ENCODE results near the gene UAP1L1. TPM values are rescaled to one million over a fixed set of nuclear protein-coding genes. Genes with fewer than 3 reads are reported as not detected.

UAP1L1 gene
- total and polyA plus RNA-seq, 9 of the 15 experiments (the other 6 are each of a cell fraction or from before 2014, with no cell fraction given) = 0.20 to 8.6 (median 3.7) TPM

DNA sequence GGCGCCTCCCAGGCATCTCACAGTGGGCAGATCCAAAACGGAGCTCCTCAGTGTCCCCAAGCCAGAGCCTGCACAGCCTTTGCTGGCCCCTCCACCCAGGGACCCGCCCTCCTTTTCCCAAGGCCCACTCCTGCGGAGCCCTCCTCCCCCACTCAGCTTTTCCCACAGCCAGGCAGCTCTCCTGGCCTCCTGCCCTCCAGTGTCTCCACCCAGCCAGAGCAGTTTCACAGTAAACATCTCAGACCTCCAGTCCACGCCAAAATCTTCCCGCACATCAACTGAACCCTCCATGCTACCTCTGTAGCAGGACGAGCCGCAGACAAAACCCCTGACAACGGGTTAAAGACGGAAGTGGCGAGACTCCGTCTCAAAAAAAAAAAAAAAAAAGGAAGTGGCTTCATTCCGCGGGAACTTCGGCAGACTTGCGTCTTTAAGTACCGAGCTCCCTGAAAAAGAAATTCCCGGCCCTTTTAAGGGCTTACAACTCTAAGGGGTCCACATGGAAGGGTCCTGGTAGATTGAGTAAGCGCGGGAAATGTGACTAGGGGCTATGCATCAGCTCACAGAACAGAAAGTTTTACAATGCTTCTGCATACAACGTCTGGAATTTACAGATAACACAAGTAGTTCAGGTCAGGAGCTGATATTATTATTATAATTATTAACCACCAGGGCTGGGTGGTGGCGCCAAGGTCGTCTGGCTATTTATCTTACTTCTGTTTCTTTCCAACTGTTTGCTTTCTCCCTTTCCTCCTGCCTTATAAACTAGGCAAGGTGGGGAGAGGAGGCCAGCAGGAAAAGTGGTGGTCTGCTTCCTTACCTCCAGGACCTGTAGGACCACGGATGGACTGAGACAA, 50.2 kb downstream of the UAP1L1 start (continued):
- TF ChIP-seq, protein P1, sequence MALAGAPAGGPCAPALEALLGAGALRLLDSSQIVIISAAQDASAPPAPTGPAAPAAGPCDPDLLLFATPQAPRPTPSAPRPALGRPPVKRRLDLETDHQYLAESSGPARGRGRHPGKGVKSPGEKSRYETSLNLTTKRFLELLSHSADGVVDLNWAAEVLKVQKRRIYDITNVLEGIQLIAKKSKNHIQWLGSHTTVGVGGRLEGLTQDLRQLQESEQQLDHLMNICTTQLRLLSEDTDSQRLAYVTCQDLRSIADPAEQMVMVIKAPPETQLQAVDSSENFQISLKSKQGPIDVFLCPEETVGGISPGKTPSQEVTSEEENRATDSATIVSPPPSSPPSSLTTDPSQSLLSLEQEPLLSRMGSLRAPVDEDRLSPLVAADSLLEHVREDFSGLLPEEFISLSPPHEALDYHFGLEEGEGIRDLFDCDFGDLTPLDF (CRISPR knock-in tag; IDR thresholded peaks at IDR 0.05) = 0 out of 2 replicates have a peak, but pooled peaks have one; percentile 8
- no peak for TF ChIP-seq FOXJ3 (CRISPR knock-in tag; IDR thresholded peaks at IDR 0.05)
- TF ChIP-seq ARHGAP35 (IDR thresholded peaks at IDR 0.05; ENCODE audit: partially characterized antibody) = no peak
- TF ChIP-seq, protein P2, sequence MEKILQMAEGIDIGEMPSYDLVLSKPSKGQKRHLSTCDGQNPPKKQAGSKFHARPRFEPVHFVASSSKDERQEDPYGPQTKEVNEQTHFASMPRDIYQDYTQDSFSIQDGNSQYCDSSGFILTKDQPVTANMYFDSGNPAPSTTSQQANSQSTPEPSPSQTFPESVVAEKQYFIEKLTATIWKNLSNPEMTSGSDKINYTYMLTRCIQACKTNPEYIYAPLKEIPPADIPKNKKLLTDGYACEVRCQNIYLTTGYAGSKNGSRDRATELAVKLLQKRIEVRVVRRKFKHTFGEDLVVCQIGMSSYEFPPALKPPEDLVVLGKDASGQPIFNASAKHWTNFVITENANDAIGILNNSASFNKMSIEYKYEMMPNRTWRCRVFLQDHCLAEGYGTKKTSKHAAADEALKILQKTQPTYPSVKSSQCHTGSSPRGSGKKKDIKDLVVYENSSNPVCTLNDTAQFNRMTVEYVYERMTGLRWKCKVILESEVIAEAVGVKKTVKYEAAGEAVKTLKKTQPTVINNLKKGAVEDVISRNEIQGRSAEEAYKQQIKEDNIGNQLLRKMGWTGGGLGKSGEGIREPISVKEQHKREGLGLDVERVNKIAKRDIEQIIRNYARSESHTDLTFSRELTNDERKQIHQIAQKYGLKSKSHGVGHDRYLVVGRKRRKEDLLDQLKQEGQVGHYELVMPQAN (IDR thresholded peaks at IDR 0.05; ENCODE audit: borderline replicate concordance) = peak; percentile 37; the same call in 1 of the 2 replicates
- TF ChIP-seq SNIP1 (IDR thresholded peaks at IDR 0.05; ENCODE audit: low read depth) = peak; percentile 23; the same call in 1 of the 2 replicates
- no peak for TF ChIP-seq EWSR1 (IDR thresholded peaks at IDR 0.05; ENCODE audit: borderline replicate concordance, low read depth, partially characterized antibody)
- TF ChIP-seq L3MBTL2 (IDR thresholded peaks at IDR 0.05) = peak; percentile 64
- no peak for TF ChIP-seq RBM34 (IDR thresholded peaks at IDR 0.05; ENCODE audit: borderline replicate concordance, insufficient read depth, low read length)
- TF ChIP-seq CREM (IDR thresholded peaks at IDR 0.05; ENCODE audit: low read depth) = 0 out of 2 replicates have a peak, but pooled peaks have one; percentile 7
- 0 out of 2 replicates have a peak, but pooled peaks have one; percentile 40 for TF ChIP-seq SUPT5H (IDR thresholded peaks at IDR 0.05)
- no peak for TF ChIP-seq TCF7 (IDR thresholded peaks at IDR 0.05; ENCODE audit: borderline replicate concordance)
- TF ChIP-seq ZFX (CRISPR knock-in tag; IDR thresholded peaks at IDR 0.05) = peak; percentile 26; the same call in 1 of the 2 replicates
- 0 out of 2 replicates have a peak, but pooled peaks have one; percentile 56 for TF ChIP-seq SMARCE1 (IDR thresholded peaks at IDR 0.05)
- TF ChIP-seq, protein P3, sequence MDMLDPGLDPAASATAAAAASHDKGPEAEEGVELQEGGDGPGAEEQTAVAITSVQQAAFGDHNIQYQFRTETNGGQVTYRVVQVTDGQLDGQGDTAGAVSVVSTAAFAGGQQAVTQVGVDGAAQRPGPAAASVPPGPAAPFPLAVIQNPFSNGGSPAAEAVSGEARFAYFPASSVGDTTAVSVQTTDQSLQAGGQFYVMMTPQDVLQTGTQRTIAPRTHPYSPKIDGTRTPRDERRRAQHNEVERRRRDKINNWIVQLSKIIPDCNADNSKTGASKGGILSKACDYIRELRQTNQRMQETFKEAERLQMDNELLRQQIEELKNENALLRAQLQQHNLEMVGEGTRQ (CRISPR knock-in tag; IDR thresholded peaks at IDR 0.05) = no peak
- TF ChIP-seq, protein P4, sequence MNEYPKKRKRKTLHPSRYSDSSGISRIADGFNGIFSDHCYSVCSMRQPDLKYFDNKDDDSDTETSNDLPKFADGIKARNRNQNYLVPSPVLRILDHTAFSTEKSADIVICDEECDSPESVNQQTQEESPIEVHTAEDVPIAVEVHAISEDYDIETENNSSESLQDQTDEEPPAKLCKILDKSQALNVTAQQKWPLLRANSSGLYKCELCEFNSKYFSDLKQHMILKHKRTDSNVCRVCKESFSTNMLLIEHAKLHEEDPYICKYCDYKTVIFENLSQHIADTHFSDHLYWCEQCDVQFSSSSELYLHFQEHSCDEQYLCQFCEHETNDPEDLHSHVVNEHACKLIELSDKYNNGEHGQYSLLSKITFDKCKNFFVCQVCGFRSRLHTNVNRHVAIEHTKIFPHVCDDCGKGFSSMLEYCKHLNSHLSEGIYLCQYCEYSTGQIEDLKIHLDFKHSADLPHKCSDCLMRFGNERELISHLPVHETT (CRISPR knock-in tag; conservative IDR thresholded peaks at IDR 0.05 in 1 of 2, IDR thresholded peaks at IDR 0.05 in 1 of 2) = peak in 1 of 2 experiments; percentile 39; a peak in 1 of 4 replicates
- peak; percentile 51; the same call in 1 of the 2 replicates for TF ChIP-seq PML (IDR thresholded peaks at IDR 0.05; ENCODE audit: low read length)
- TF ChIP-seq SAP30 (IDR thresholded peaks at IDR 0.05; ENCODE audit: borderline replicate concordance, insufficient read depth, low read depth, low read length, poor library complexity, severe bottlenecking) = no peak
- peak; percentile 45 for TF ChIP-seq POLR2A (conservative IDR thresholded peaks at IDR 0.05)
- TF ChIP-seq, protein P5, sequence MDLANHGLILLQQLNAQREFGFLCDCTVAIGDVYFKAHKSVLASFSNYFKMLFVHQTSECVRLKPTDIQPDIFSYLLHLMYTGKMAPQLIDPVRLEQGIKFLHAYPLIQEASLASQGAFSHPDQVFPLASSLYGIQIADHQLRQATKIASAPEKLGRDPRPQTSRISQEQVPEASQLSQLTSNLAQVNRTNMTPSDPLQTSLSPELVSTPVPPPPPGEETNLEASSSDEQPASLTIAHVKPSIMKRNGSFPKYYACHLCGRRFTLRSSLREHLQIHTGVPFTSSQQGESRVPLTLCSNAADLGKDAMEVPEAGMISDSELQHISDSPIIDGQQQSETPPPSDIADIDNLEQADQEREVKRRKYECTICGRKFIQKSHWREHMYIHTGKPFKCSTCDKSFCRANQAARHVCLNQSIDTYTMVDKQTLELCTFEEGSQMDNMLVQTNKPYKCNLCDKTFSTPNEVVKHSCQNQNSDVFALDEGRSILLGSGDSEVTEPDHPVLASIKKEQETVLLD (IDR thresholded peaks at IDR 0.05) = peak; percentile 33; the same call in 1 of the 2 replicates

All from K562 (cell line).